Progenitor cell of endocrine pancreas (in vitro differentiated cells): ENCODE data around the gene EVPL. TPM values are rescaled to one million over a fixed set of nuclear protein-coding genes. Genes with fewer than 3 reads are reported as not detected.

Source experiments
- DNase-seq: peaks from one replicate; pipeline ENCODE4 v3.0.0; 2021; ENCODE audit warnings: low spot score; ENCODE audit not compliant: unreplicated experiment
- H3K27ac Mint-ChIP-seq: 2 replicates; pipeline ENCODE4 v1.8.0; 2021; ENCODE audit warnings: mild to moderate bottlenecking, moderate library complexity, mixed read lengths
- H3K27me3 Mint-ChIP-seq: 2 replicates; pipeline ENCODE4 v1.8.0; 2021; ENCODE audit warnings: mixed read lengths
- H3K36me3 Mint-ChIP-seq: 2 replicates; pipeline ENCODE4 v1.8.0; 2022; ENCODE audit warnings: mixed read lengths; ENCODE audit not compliant: insufficient read depth
- H3K4me1 Mint-ChIP-seq: 2 replicates; pipeline ENCODE4 v1.8.0; 2021; ENCODE audit warnings: low read depth, mixed read lengths
- H3K4me3 Mint-ChIP-seq: 2 replicates; pipeline ENCODE4 v1.8.0; 2021; ENCODE audit warnings: low read depth, mild to moderate bottlenecking, moderate library complexity, mixed read lengths
- H3K9me3 Mint-ChIP-seq: 2 replicates; pipeline ENCODE4 v1.8.0; 2021; ENCODE audit warnings: low read depth, mixed read lengths
- CTCF ChIP-seq: fragments of 200-600 bp; sonication (generic); IDR thresholded peaks from one replicate; pipeline ENCODE4 v1.5.0; 2021; ENCODE audit warnings: antibody characterized with exemption, mild to moderate bottlenecking; ENCODE audit not compliant: unreplicated experiment
- total RNA-seq: library from RNA; stranded (reverse); gene quantifications from 2 replicates; pipeline ENCODE4 v1.2.1, GENCODE V29; 2021

EVPL gene
- total RNA-seq, 1 donor from 2014 or later = 0.05 TPM

GRCh38 chr17:76025294-76025693, 1.8 kb downstream of the EVPL start:
- no peak for TF ChIP-seq CTCF
- Mint-ChIP-seq H3K4me3 (no peak overlapping the region), H3K9me3 (no peaks in the 10 kb centered on the region), H3K36me3 (no peaks in the 10 kb centered on the region), H3K27ac (no peak overlapping the region), H3K27me3 (peaks cover 7% of the 10 kb centered on the region), H3K4me1 (peaks cover 11% of the 10 kb centered on the region)
- no peak for DNase-seq

GRCh38 chr17:76024353-76024752, 2.8 kb downstream of the EVPL start:
- Mint-ChIP-seq H3K27me3 (peaks cover 10% of the 10 kb centered on the region), H3K27ac (no peak overlapping the region), H3K36me3 (no peaks in the 10 kb centered on the region), H3K9me3 (no peaks in the 10 kb centered on the region), H3K4me1 (peaks cover 8% of the 10 kb centered on the region), H3K4me3 (no peak overlapping the region)
- DNase-seq = no peak
- no peak for TF ChIP-seq CTCF

- peaks cover 10% of the 10 kb centered on the region for H3K27me3 Mint-ChIP-seq
- peaks cover 5% of the 10 kb centered on the region for H3K4me1 Mint-ChIP-seq
- H3K4me3 Mint-ChIP-seq = no peak overlapping the region
- no peaks in the 10 kb centered on the region for H3K9me3 Mint-ChIP-seq
- no peak for DNase-seq
- H3K36me3 Mint-ChIP-seq = no peaks in the 10 kb centered on the region
- TF ChIP-seq CTCF = no peak
- H3K27ac Mint-ChIP-seq = no peak overlapping the region
Observed at GRCh38 chr17:76023900-76024237, 3.2 kb downstream of the EVPL start.

GRCh38 chr17:76022973-76023899, 3.9 kb downstream of the EVPL start:
- Mint-ChIP-seq H3K27ac (no peak overlapping the region), H3K36me3 (no peaks in the 10 kb centered on the region), H3K4me3 (no peak overlapping the region), H3K9me3 (no peaks in the 10 kb centered on the region), H3K27me3 (peaks cover 10% of the 10 kb centered on the region), H3K4me1 (peaks cover 5% of the 10 kb centered on the region)
- DNase-seq = no peak
- TF ChIP-seq CTCF = no peak

GRCh38 chr17:76022285-76022684, 4.8 kb downstream of the EVPL start:
- Mint-ChIP-seq H3K36me3 (no peaks in the 10 kb centered on the region), H3K27ac (no peak overlapping the region)
- TF ChIP-seq CTCF = no peak

More at GRCh38 chr17:76022285-76022684, 4.8 kb downstream of the EVPL start:
- H3K4me3 Mint-ChIP-seq = no peak overlapping the region
- no peak for DNase-seq
- peaks cover 10% of the 10 kb centered on the region for H3K27me3 Mint-ChIP-seq
- H3K9me3 Mint-ChIP-seq = no peaks in the 10 kb centered on the region
- H3K4me1 Mint-ChIP-seq = peaks cover 4% of the 10 kb centered on the region
